Testis (tissue), 3 donors: ENCODE results near the gene SMAD3. TPM values are rescaled to one million over a fixed set of nuclear protein-coding genes. Genes with fewer than 3 reads are reported as not detected.

Experiments
- DNase-seq: peaks from one replicate; pipeline ENCODE4 v3.0.0-alpha.2; 2019
- H3K27ac ChIP-seq, 2 donors: fragments of 200-600 bp; sonication (generic); one replicate each; pipeline ENCODE4 v1.5.1; 2019
- H3K27me3 ChIP-seq: fragments of 200-600 bp; sonication (generic); one replicate; pipeline ENCODE4 v1.5.1; 2019
- H3K36me3 ChIP-seq: fragments of 200-600 bp; sonication (generic); one replicate; pipeline ENCODE4 v1.5.1; 2017; ENCODE audit warnings: low read depth; ENCODE audit errors: missing control alignments
- H3K4me1 ChIP-seq: fragments of 200-600 bp; sonication (generic); one replicate; pipeline ENCODE4 v1.5.1; 2019
- H3K4me3 ChIP-seq, 2 donors: fragments of 200-600 bp; sonication (generic); one replicate each; pipeline ENCODE4 v1.5.1; 2017 to 2019
- H3K9me3 ChIP-seq: fragments of 200-600 bp; sonication (generic); one replicate; pipeline ENCODE4 v1.5.1; 2017
- CTCF ChIP-seq, 3 experiments: fragments of 450-650 bp in 2 of 3; fragments of 200-600 bp in 1 of 3; sonication (generic) in 1 of 3; IDR thresholded peaks; one replicate each; pipeline ENCODE4 v1.5.1; 2016 to 2019; ENCODE audit warnings: antibody characterized with exemption in 3 of 3, mild to moderate bottlenecking in 2 of 3, moderate library complexity in 1 of 3
- POLR2A ChIP-seq: fragments of 450-650 bp; IDR thresholded peaks from one replicate; pipeline ENCODE4 v1.6.1; 2017; ENCODE audit warnings: antibody characterized with exemption, mild to moderate bottlenecking, moderate library complexity
- WGBS, 2 donors: methylation state at CpG; one replicate each; pipeline ENCODE4 v1.1.5; 2018; 5-methylcytosine and 5-hydroxymethylcytosine counted together
- intact Hi-C: fragments of 100-400 bp; cut with DNase I; formaldehyde crosslinking; loops from one replicate; pipeline ENCODE4 v1.15.1; 2023; ENCODE audit warnings: low total_unique reads
- polyA plus RNA-seq: library from polyadenylated mRNA; stranded (reverse); fragments of 350-450 nt; fragmentation: Illumina TruSeq; extraction: RNeasy Lipid Tissue Mini Kit (QIAGEN cat#74804); gene quantifications from one replicate; pipeline ENCODE4 v1.2.3, GENCODE V29; 2014; ENCODE audit warnings: low read depth, low replicate concordance; ENCODE audit not compliant: insufficient read depth
- total RNA-seq, 2 donors: library from RNA; depleted of rRNA; stranded (reverse); fragments of >200 nt; gene quantifications; one replicate each; pipeline ENCODE4 v1.2.3, GENCODE V29; 2016

The SMAD3 gene
- total and polyA plus RNA-seq, 3 donors from 2014 or later: 11.4 to 31.6 (median 18.7) TPM

DNA sequence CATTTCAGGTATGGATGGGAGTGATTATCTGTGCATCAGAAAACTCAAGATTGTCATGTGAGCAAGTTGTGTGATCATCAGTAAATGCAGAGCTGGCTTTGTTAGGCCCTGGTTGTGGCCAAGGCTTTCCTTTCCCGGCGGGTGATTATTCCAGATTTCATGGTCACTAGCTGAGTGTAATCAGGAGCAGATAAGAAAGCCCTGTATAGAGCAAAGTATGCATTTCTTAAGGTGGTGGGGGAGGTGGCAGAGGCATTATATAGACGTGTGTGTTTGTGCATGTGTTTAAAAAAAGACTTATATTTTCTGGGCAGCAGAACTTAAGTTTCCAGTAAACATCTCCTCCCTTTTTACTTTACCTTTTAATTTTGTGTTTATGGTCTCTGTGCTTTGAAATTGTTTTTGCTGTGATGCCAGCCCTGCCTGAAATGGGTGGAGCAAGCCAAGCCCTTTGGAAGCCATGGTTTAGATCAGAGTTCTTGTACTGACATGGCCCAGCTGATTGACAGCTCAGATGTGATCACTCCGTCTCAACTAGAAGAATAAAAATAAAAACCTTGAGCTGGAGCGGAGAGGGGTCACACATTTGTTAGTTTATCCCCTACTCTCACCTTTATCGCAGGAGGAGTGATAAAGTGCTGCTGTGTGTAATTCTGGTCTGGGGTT lies 22.2 kb downstream of the SMAD3 start:
- intact Hi-C loops: no loop called here
- TF ChIP-seq CTCF (IDR thresholded peaks at IDR 0.05): no peak
- no peak for TF ChIP-seq POLR2A
- WGBS, 2 donors: 61 to 67% methylated on average over 6 of the region's 6 CpGs
- Histone ChIP-seq H3K27ac (no peak overlapping the region), H3K4me1 (peaks cover 40% of the 10 kb centered on the region), H3K27me3 (no peaks in the 10 kb centered on the region), H3K9me3 (no peaks in the 10 kb centered on the region), H3K36me3 (no peaks in the 10 kb centered on the region), H3K4me3 (no peak overlapping the region)
- DNase-seq: no peak

GRCh38 chr15:67089217-67090193 lies 24.1 kb downstream of the SMAD3 start:
- H3K9me3 ChIP-seq: no peaks in the 10 kb centered on the region
- H3K4me1 ChIP-seq: peaks cover 28% of the 10 kb centered on the region
- no peaks in the 10 kb centered on the region for H3K27me3 ChIP-seq
- no peak overlapping the region for H3K27ac ChIP-seq
- no peaks in the 10 kb centered on the region for H3K36me3 ChIP-seq
- DNase-seq: peak; percentile 34
- no peak overlapping the region for H3K4me3 ChIP-seq
- WGBS, 2 donors: 68 to 75% methylated on average over 15 of the region's 15 CpGs
- intact Hi-C loops: no loop called here
- TF ChIP-seq CTCF (IDR thresholded peaks at IDR 0.05) (no peak), POLR2A (no peak)

DNA sequence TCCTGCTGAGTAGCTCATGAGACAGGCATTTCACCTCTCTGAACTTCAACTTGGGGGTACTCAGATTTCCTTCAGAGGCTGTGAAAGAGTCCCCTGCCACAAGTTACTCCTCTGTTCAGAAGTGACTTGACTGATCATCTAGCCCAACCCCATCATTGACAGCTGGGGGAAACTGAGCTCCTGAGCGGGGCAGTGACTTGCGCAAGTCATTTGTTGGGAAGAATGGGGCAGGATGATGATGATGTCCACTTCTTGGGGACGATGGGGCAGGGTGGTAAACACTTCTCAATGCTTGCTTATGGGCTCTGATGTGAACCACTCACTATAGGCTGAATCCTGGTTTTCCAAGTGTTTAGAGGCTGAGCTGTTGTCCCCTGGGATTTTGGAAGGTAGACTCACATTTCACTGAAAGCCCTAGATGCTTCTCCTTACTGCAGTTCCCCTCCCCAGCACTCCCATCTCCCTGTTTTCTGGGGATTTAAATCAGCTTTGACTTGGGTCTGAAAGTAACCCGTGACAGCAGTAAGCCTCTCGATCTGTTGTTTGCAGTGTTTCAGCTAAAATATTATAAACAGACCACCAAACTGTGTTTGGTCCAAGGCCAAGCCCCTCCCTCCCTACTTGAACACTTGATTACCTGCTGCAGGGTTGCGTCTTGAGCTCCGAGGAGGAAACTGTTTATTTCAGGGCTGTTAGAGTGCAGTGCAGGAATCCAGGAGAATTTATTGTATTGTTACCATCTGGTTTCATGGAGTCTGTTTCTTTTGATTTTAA lies 25.1 kb downstream of the SMAD3 start:
- 67 to 80% methylated on average over 5 to 7 of the region's 7 CpGs for WGBS, 2 donors
- Histone ChIP-seq H3K36me3 (no peaks in the 10 kb centered on the region), H3K4me1 (peaks cover 28% of the 10 kb centered on the region), H3K4me3 (no peak overlapping the region), H3K9me3 (no peaks in the 10 kb centered on the region), H3K27ac (no peak overlapping the region), H3K27me3 (no peaks in the 10 kb centered on the region)
- no peak for DNase-seq
- intact Hi-C loops: no loop called here
- no peak for TF ChIP-seq CTCF (IDR thresholded peaks at IDR 0.05)
- TF ChIP-seq POLR2A: no peak

DNA sequence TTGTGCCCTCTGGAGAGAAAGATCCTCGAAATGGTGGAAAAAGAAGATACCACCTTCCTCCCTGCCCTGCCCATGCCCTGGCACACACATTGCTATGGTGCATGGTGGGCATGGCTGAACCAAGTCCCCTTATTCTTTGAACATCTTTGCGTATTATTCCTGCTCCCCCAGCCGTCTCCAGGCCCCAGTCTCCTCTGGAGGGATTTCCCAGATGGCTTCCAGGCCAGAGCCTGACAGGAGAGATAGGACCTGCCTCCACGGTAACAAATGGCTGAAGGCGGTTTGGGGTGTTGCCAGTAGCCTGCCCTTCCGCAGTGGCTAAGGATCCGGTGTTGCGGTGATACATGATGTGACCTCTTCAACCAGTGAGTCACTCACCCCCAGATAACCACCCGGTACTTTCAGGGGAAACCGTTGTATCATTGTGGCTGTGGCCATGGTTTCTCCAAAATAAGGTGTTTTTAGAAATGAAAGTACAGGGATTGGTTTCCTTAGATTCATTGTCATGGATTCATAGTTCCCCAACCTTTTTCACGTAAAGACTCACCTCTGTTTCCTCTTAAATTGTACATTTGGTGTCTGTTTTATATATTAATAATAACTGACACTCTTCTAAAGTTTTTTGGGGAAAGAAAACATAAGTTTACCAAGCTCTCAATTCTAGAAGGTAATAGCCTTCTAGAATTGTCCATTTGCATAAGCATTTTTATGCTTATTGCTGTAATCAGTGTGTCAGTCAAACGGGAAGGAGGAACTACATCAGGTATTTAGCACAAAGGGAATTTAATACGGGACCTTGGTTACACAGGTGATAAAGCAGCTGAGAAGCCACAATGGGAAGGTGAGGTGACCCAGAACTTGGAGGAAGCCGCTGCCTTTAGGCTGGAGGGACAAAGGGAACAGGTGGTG lies 25.9 kb downstream of the SMAD3 start:
- DNase-seq: peak; percentile 33
- no peak overlapping the region for H3K27ac ChIP-seq
- H3K9me3 ChIP-seq: no peaks in the 10 kb centered on the region
- TF ChIP-seq CTCF (IDR thresholded peaks at IDR 0.05) (no peak), POLR2A (no peak)
- no peaks in the 10 kb centered on the region for H3K27me3 ChIP-seq
- H3K4me3 ChIP-seq: no peak overlapping the region
- peaks cover 23% of the 10 kb centered on the region for H3K4me1 ChIP-seq
- whole genome bisulfite sequencing, 2 donors: 62 to 71% methylated on average over 14 of the region's 14 CpGs
- H3K36me3 ChIP-seq: no peaks in the 10 kb centered on the region
- intact Hi-C loops: no loop called here
